H9 (cell line): ENCODE data around the gene ZNF780A. TPM values are rescaled to one million over a fixed set of nuclear protein-coding genes. Genes with fewer than 3 reads are reported as not detected.

Source experiments
- DNase-seq: peaks from one replicate; pipeline ENCODE4 v3.0.0-alpha.2; 2017
- H2AFZ ChIP-seq: one replicate; pipeline ENCODE4 v1.6.1; 2013; ENCODE audit warnings: mild to moderate bottlenecking, low read length, control low read depth, moderate library complexity
- H2AK5ac ChIP-seq: 2 replicates; pipeline ENCODE4 v1.6.1; 2013; ENCODE audit warnings: low read length, control low read depth, mixed read lengths; ENCODE audit not compliant: insufficient read length
- H2BK120ac ChIP-seq: one replicate; pipeline ENCODE4 v1.6.1; 2013; ENCODE audit warnings: low read depth, mild to moderate bottlenecking, low read length, control low read depth, inconsistent platforms; ENCODE audit not compliant: poor library complexity, severe bottlenecking
- H2BK12ac ChIP-seq: 2 replicates; pipeline ENCODE4 v1.6.1; 2013; ENCODE audit warnings: low read length, control low read depth, mixed read lengths, low read depth; ENCODE audit not compliant: insufficient read length
- H2BK15ac ChIP-seq: 2 replicates; pipeline ENCODE4 v1.6.1; 2013; ENCODE audit warnings: low read depth, low read length, control low read depth
- H2BK20ac ChIP-seq: one replicate; pipeline ENCODE4 v1.6.1; 2013; ENCODE audit warnings: low read depth, mild to moderate bottlenecking, low read length, control low read depth, inconsistent platforms; ENCODE audit not compliant: poor library complexity, severe bottlenecking
- H2BK5ac ChIP-seq: 2 replicates; pipeline ENCODE4 v1.6.1; 2013; ENCODE audit warnings: low read length, control low read depth, mixed read lengths; ENCODE audit not compliant: insufficient read length
- H3K14ac ChIP-seq: 2 replicates; pipeline ENCODE4 v1.6.1; 2013; ENCODE audit warnings: low read length, control low read depth; ENCODE audit not compliant: insufficient read depth
- H3K18ac ChIP-seq: 2 replicates; pipeline ENCODE4 v1.6.1; 2013; ENCODE audit warnings: low read depth, mild to moderate bottlenecking, mixed read lengths, low read length, control low read depth; ENCODE audit not compliant: insufficient read length
- H3K23ac ChIP-seq: 2 replicates; pipeline ENCODE4 v1.6.1; 2013; ENCODE audit warnings: low read length, control low read depth, mixed read lengths, low read depth; ENCODE audit not compliant: insufficient read length
- H3K23me2 ChIP-seq: 2 replicates; pipeline ENCODE4 v1.6.1; 2013; ENCODE audit warnings: low read depth, mild to moderate bottlenecking, mixed read lengths, low read length, control low read depth; ENCODE audit not compliant: insufficient read length, poor library complexity, severe bottlenecking
- H3K27ac ChIP-seq: 2 replicates; pipeline ENCODE4 v1.5.1; 2013; ENCODE audit warnings: low read length, control low read depth, mixed read lengths, low read depth; ENCODE audit not compliant: insufficient read length
- H3K27me3 ChIP-seq: 2 replicates; pipeline ENCODE4 v1.6.1; 2013; ENCODE audit warnings: low read length, control low read depth, inconsistent platforms; ENCODE audit not compliant: insufficient read depth
- H3K4ac ChIP-seq: 2 replicates; pipeline ENCODE4 v1.6.1; 2013; ENCODE audit warnings: low read depth, mild to moderate bottlenecking, control low read depth, inconsistent platforms, low read length, moderate library complexity
- H3K4me1 ChIP-seq: 2 replicates; pipeline ENCODE4 v1.6.1; 2013; ENCODE audit warnings: low read length, control low read depth, inconsistent platforms; ENCODE audit not compliant: insufficient read depth
- H3K4me2 ChIP-seq: 2 replicates; pipeline ENCODE4 v1.6.1; 2013; ENCODE audit warnings: low read length, control low read depth, mixed read lengths; ENCODE audit not compliant: insufficient read length, insufficient read depth
- H3K56ac ChIP-seq: 2 replicates; pipeline ENCODE4 v1.6.1; 2013; ENCODE audit warnings: low read depth, mild to moderate bottlenecking, mixed read lengths, low read length, control low read depth; ENCODE audit not compliant: insufficient read length
- H3K79me1 ChIP-seq: 2 replicates; pipeline ENCODE4 v1.6.1; 2013; ENCODE audit warnings: low read depth, mild to moderate bottlenecking, moderate library complexity, low read length, control low read depth, inconsistent platforms; ENCODE audit not compliant: insufficient read depth, poor library complexity, severe bottlenecking
- H3K79me2 ChIP-seq: 2 replicates; pipeline ENCODE4 v1.6.1; 2013; ENCODE audit warnings: low read length, control low read depth, inconsistent platforms; ENCODE audit not compliant: insufficient read depth
- H3K9ac ChIP-seq: 2 replicates; pipeline ENCODE4 v1.6.1; 2013; ENCODE audit warnings: low read length, control low read depth, mixed read lengths; ENCODE audit not compliant: insufficient read length; ENCODE audit errors: extremely low read depth
- H3K9me3 ChIP-seq: one replicate; pipeline ENCODE4 v1.6.1; 2013; ENCODE audit warnings: low read depth, low read length, inconsistent platforms; ENCODE audit not compliant: control insufficient read depth
- H3T11ph ChIP-seq: one replicate; pipeline ENCODE4 v1.6.1; 2013; ENCODE audit warnings: mild to moderate bottlenecking, low read length, control low read depth, inconsistent platforms
- H4K20me1 ChIP-seq: one replicate; pipeline ENCODE4 v1.6.1; 2013; ENCODE audit not compliant: control insufficient read depth, insufficient read length, insufficient read depth
- H4K5ac ChIP-seq: 2 replicates; pipeline ENCODE4 v1.6.1; 2013; ENCODE audit warnings: low read depth, mild to moderate bottlenecking, mixed read lengths, low read length, control low read depth; ENCODE audit not compliant: insufficient read length
- H4K8ac ChIP-seq: replicated peaks from 2 replicates; pipeline ENCODE4 v1.6.1; 2013; ENCODE audit warnings: low read length, control low read depth, mixed read lengths, low read depth; ENCODE audit not compliant: insufficient read length
- H4K91ac ChIP-seq: 2 replicates; pipeline ENCODE4 v1.6.1; 2013; ENCODE audit warnings: low read depth, mild to moderate bottlenecking, moderate library complexity, mixed read lengths, low read length, control low read depth; ENCODE audit not compliant: insufficient read length
- H3K27ac Mint-ChIP-seq, 3 experiments: 2 replicates in 2 of 3; 3 replicates in 1 of 3; pipeline ENCODE4 v1.8.0; 2020 to 2021; ENCODE audit warnings: mixed read lengths in 3 of 3, mild to moderate bottlenecking in 1 of 3, moderate library complexity in 1 of 3
- H3K27me3 Mint-ChIP-seq: 2 replicates; pipeline ENCODE4 v1.8.0; 2021; ENCODE audit warnings: low read depth, mild to moderate bottlenecking, moderate library complexity, mixed read lengths
- H3K36me3 Mint-ChIP-seq, 3 experiments: 2 replicates in 2 of 3; 3 replicates in 1 of 3; pipeline ENCODE4 v1.8.0; 2020 to 2021; ENCODE audit warnings: low read depth in 3 of 3, mixed read lengths in 3 of 3; ENCODE audit not compliant: insufficient read depth in 1 of 3
- H3K4me1 Mint-ChIP-seq, 2 experiments: 2 replicates each; pipeline ENCODE4 v1.8.0; 2020; ENCODE audit warnings: mixed read lengths in 2 of 2
- H3K4me3 Mint-ChIP-seq, 2 experiments: 2 replicates in 1 of 2; 3 replicates in 1 of 2; pipeline ENCODE4 v1.8.0; 2020 to 2021; ENCODE audit warnings: mild to moderate bottlenecking in 2 of 2, mixed read lengths in 2 of 2, moderate library complexity in 1 of 2
- H3K9me3 Mint-ChIP-seq, 2 experiments: 2 replicates in 1 of 2; 3 replicates in 1 of 2; pipeline ENCODE4 v1.8.0; 2020; ENCODE audit warnings: mild to moderate bottlenecking in 2 of 2, mixed read lengths in 2 of 2, moderate library complexity in 1 of 2
- CTCF ChIP-seq: fragments of 200-600 bp; sonication (generic); conservative IDR thresholded peaks from 3 replicates; pipeline ENCODE4 v1.8.0; 2021; ENCODE audit warnings: antibody characterized with exemption, mild to moderate bottlenecking
- WGBS: extraction: QIAGEN DNeasy Blood & Tissue Kit; methylation state at CpG from one replicate; pipeline ENCODE4 v1.1.7; 2013; ENCODE audit warnings: missing lambda C conversion rate, low lambda C conversion rate, mixed read lengths; ENCODE audit not compliant: insufficient read length; ENCODE audit errors: extremely low coverage; 5-methylcytosine and 5-hydroxymethylcytosine counted together
- total RNA-seq: library from RNA; stranded (reverse); gene quantifications from 2 replicates; pipeline ENCODE4 v1.2.1, GENCODE V29; 2021

ZNF780A gene
- total RNA-seq, 1 experiment from 2014 or later, result 16.7 TPM

DNA sequence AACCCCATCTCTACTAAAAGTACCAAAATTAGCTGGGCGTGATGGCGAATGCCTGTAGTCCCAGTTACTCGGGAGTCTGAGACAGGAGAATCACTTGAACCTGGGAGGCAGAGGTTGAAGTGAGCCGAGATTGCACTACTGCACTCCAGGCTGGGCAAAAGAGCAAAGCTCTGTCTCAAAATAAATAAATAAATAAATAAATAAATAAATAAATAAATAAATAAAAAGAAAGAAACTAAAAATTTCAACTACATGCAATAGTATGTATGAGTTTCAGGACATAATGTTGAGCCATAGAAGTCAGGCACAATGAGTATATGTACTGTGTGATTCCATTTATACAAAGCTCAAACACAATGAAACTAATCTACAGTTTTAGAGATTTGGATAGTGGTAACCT, 12.9 kb upstream of the ZNF780A start:
- Histone ChIP-seq H2BK12ac (no peak overlapping the region), H3K14ac (no peak overlapping the region), H4K20me1 (no peaks in the 10 kb centered on the region), H3K4me1 (no peaks in the 10 kb centered on the region), H3K27ac (no peak overlapping the region), H2AFZ (no peak overlapping the region), H3K27me3 (no peaks in the 10 kb centered on the region), H2BK15ac (no peak overlapping the region), H3K79me1 (no peaks in the 10 kb centered on the region), H2BK120ac (no peak overlapping the region), H3T11ph (no peak overlapping the region), H3K23me2 (no peaks in the 10 kb centered on the region), H4K8ac (no peak overlapping the region), H3K4me2 (no peak overlapping the region), H3K56ac (no peak overlapping the region), H2AK5ac (no peak overlapping the region), H4K5ac (no peak overlapping the region), H3K18ac (no peak overlapping the region), H3K9me3 (no peaks in the 10 kb centered on the region), H2BK5ac (no peak overlapping the region), H2BK20ac (no peak overlapping the region), H3K9ac (no peak overlapping the region), H4K91ac (no peak overlapping the region), H3K23ac (no peak overlapping the region), H3K4ac (no peak overlapping the region), H3K79me2 (no peaks in the 10 kb centered on the region)
- Mint-ChIP-seq H3K9me3 (peaks cover 10 to 12% of the 10 kb centered on the region in 2 experiments), H3K4me3 (no peak overlapping the region), H3K4me1 (no peaks in the 10 kb centered on the region), H3K36me3 (no peaks in the 10 kb centered on the region), H3K27me3 (peaks cover 19% of the 10 kb centered on the region), H3K27ac (no peak overlapping the region)
- no peak for DNase-seq
- WGBS, result no CpG with 5 or more reads among the region's 4 CpGs
- TF ChIP-seq CTCF, result no peak
